ENCODE measurements around the gene KLHL12.

Gene KLHL12

DNA sequence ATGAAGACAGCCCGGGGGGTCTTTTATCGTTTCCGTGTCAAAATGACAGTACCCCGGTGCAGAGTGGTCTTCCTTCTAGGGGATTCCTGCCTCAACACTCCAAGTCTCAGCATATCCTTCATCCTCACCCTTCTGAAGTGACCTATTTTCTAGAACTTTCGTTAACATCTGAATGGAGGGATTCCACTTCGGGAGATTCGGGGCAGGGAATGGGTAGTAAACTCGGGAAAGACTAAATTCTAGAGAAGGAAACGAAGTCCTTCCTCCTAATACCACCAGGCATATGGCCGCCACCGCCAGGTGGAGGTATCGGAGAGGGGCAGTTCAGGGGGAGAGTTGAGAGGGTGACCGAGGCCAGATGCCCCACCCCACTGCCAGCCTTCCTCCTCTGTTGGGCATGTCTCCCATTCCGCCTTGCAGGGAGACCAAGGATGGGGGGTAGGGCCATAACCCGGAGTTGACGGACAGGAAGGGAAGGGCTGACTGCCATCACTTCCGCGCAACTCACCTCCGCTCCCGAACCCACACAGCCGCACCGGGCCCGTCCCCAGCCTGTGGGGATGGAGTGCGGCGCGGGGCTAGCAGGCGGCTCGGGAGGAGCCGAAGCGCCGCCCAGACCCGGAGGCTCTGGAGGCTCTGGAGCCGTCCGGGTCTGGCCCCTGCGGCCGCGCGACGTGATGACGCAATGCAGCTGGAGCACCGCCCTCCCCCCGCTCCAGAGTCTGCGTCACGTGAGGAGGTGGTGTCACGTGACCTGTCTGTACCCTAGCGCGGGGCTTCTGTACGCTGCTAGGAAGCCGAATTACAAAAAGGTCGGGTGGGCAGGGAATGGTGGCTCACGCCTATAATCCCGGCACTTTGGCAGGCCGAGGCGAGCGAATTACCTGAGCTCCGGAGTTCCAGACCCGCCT, at the start of gene KLHL12:
TSS of gene KLHL12 (minus strand) at position 654 of the 911 bp plus-strand sequence. CDS start 2,072 bp downstream, outside the sequence.
- in situ Hi-C loops (cut with MboI; ENCODE audit: low sequenced_read_pairs), result loop anchor here (10.0 kb wide), 1 partner anchor 68 kb away; no protein-coding TSS in a partner anchor

- in situ Hi-C loops (cut with MboI; ENCODE audit: low sequenced_read_pairs), result loop anchor here (25.0 kb wide), 1 partner anchor 214 kb away; no protein-coding TSS in a partner anchor
These were observed 49.6 kb upstream of the KLHL12 start for GRCh38 chr1:202976633-202977032.

GRCh38 chr1:202974856-202975255, 47.8 kb upstream of the KLHL12 start:
- in situ Hi-C loops (cut with MboI; ENCODE audit: low sequenced_read_pairs), result loop anchor here (25.0 kb wide), 1 partner anchor 213 kb away; no protein-coding TSS in a partner anchor

DNA sequence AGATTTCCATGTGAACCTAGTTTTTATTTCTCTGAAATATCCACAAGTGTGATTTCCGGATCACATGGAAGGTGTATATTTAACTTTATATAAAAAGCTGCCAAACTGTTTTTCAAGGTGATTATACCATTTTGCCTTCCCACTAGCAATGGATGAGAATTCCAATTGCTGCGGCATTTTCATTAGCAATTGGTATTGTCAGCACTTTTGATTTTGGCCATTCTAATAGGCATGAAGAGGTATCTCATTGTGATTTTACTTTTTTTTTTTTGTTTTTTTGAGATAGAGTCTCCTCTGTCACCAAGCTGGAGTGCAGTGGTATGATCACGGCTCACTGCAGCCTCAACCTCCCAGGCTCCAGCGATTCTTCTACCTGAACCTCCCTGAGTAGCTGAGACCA, 45.0 kb upstream of the KLHL12 start:
- in situ Hi-C loops (cut with MboI; ENCODE audit: low sequenced_read_pairs), result no loop called here

- in situ Hi-C loops (cut with MboI; ENCODE audit: low sequenced_read_pairs), result no loop called here
These were observed 41.9 kb upstream of the KLHL12 start for GRCh38 chr1:202968895-202969295.

DNA sequence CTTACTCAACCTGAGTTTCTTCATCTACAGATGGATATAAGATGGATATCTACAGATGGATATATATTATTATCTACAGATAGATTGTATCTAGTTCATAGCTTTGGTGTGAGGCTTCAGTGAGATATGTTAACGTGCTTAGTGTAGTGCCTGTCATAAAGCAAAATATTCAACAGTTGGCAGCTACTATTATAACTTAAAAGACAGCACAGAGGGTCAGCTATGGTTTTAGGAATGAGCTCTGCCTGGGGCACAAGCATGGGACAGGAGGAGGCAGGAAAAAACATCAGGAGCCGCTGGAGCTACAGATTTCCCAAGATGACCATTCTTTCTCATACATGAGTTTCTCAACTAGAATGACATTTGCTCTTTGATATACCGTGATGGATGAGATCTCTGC, 41.3 kb upstream of the KLHL12 start:
- in situ Hi-C loops (cut with MboI; ENCODE audit: low sequenced_read_pairs), result no loop called here

- in situ Hi-C loops (cut with MboI; ENCODE audit: low sequenced_read_pairs), result no loop called here
These were observed 40.7 kb upstream of the KLHL12 start for GRCh38 chr1:202967684-202968281.

DNA sequence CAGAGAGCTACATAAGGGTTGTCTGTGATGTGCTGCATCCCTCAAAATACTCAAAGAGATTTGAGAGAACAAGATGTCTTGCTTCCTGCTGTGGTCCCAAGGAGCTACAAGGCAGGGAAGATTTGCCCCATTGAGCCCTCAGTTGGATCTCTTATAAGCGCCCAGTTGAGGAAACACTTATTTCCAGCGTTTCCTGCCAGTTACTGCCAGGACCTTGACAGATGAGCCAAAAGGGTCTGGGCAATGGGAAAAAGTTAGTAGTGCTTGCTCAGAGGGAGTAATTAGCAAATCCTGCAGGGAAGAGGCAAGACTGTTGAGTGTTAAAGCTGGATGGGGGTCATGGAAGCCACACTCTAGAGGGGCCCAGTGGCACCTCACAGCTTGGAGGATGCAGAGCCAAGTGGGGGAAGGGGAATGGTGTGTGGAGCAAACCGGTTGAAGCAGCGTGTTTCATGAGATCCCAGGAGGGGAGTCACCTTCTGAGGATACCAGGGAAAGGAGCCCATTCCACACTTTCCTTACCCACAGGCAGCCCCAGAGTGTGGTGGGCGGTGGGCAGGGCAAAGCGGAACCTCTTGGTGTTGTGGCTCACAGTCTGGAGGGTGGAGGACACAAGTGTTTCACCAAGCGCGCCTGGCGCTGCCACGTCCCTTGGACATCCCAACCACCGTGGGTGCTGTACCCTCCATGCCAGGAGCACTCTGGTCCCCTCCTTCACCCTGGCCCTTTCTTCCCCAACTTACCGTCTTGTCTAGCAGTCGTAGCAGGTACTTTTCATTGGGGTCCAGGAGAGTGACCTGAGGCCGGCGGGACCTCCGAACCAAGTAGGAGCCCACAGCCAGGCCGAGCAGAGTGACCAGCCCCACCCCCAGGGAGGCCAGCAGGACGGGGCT, 39.2 kb upstream of the KLHL12 start:
- in situ Hi-C loops (cut with MboI; ENCODE audit: low sequenced_read_pairs), result no loop called here

DNA sequence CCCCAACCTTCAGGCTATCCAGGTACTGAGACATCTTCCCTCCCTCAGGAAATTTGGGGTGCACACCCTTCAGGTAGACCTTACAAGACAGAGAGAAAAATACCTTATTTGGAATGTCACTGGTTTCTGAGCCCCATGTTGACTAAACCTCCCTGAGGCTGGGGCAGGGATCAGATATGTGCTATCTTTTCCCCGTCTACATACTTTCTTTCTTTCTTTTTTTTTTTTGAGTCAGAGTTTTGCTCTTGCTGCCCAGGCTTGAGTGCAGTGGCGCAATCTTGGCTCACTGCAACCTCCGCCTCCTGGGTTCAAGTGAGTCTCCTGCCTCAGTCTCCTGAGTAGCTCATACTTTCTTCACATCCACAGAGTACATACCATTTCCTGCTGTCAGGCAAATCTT, 38.4 kb upstream of the KLHL12 start:
- in situ Hi-C loops (cut with MboI; ENCODE audit: low sequenced_read_pairs), result no loop called here

DNA sequence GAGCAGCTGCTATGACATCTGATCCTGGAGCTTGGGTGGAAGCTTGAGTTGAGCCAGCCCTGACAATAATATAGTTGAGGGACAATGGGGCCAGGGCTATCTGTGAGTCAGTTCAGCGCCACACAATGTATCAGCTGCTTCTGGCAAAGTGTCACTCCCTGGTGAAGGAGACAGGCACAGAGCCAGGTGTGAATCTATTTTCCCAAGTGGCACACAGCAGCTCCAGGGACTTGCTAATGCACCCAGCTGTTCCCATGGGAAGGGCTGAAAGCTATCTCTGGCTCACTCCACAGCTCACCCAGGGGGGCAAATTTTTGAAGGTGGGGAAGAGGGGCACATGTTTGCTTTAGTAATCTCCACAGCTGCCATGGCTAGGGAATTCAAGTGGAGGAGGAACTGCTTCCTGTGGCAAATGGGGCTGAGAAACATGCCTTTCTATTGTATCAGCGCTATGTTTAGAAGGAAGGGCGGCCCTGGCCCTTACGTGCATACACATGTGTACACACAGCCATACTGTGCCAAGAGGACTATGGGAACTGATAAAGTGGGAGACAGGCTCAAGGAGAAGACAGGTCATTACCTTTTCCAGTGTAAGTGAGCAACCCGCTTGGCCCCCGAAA, 37.9 kb upstream of the KLHL12 start:
- in situ Hi-C loops (cut with MboI; ENCODE audit: low sequenced_read_pairs), result no loop called here

GRCh38 chr1:202961220-202961880, 34.3 kb upstream of the KLHL12 start:
- in situ Hi-C loops (cut with MboI; ENCODE audit: low sequenced_read_pairs), result no loop called here

DNA sequence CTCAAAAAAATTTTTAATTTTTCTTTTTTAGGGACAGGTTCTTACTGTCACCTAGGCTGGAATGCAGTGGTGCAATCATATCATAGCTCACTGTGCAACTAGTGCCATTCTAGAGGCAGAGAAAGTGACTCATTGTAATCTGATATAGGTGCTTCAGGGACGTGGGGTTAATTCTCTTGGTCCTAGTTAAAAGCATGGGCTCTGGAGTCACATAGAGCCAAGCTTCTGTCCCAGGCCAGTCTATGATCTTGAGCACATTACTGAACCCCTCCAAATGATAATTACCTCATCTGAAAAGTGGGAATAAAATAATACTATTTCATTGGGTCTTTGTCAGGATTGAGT, 32.2 kb upstream of the KLHL12 start:
- in situ Hi-C loops (cut with MboI; ENCODE audit: low sequenced_read_pairs), result no loop called here

DNA sequence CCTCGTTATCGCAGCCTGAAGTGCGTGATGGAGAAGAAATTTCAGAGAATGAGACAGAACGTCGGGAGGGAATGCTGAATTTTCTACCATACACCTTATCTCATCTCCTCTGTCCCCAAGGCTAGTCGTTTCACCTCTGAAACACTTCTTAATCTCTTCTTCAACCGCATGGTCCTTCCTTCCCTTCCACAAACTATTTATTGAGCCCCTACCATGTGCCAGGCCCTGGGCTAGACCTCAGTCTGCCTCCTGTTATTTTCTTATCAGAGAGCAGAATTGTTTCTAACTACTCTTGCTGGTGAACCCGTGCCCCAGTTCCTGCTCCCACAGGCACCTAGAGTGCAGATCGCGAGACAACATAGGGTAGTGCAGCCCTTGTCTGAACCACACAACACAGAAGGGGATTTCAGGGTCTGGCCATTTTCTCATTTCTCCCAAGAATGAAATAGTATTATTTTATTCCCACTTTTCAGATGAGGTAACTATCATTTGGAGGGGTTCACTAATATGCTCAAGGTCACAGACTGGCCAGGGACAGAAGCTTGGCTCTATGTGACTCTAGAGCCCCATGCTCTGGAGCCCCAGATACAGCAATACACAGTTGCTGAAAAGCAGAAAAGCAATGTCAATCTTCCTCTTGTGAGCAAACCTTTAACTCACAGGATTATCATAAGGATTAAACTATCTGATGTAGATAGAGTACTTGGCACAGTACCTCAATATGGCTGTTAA, 31.7 kb upstream of the KLHL12 start:
- in situ Hi-C loops (cut with MboI; ENCODE audit: low sequenced_read_pairs), result no loop called here

DNA sequence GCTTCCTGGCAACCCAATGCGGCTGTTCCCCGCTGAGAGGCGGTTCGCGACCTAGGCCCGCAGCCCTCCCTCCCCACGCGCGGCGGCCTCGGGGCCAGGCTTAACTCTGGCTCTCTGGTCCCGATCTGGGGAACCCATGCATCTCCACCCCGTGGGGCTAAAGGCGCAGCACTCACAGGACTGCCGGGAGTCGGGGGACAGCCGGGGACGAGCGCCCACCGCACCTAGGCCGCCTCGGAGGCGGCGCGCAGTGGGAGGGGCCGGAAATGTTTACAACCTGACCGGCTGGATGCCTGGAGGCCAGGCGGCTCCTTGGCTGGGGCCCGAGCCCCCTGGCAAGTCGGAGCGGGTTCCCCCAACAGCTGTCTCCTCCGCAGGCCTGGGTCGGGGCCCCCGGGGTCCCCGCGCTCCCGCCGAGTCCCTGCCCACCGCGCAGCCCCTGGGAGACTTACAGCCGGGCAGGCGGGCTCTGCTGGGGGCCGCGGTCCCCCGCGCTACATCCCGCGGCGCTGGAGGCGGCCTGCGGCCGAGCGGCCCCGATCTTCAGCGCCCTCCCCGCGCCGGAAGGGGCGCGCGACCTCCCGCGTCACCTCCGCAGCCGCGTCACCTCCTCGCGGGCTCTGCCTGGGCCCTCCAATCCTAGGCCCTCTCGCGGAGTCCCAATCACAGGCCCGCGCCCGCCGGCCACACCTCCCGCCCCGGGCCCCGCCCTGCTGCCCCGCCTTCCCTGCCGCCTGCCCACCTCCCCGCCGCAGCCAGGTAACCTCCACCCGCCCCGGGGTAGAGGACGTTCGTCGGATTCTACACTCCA, 30.9 kb upstream of the KLHL12 start, which contains the start of gene ADIPOR1:
TSS of gene ADIPOR1 (minus strand) at position 580 of the 811 bp plus-strand sequence. CDS start 7,242 bp downstream, outside the sequence.
- in situ Hi-C loops (cut with MboI; ENCODE audit: low sequenced_read_pairs), result no loop called here

GRCh38 chr1:202956969-202957368, 29.9 kb upstream of the KLHL12 start:
- in situ Hi-C loops (cut with MboI; ENCODE audit: low sequenced_read_pairs), result no loop called here

GRCh38 chr1:202954057-202954745, 27.2 kb upstream of the KLHL12 start:
- in situ Hi-C loops (cut with MboI; ENCODE audit: low sequenced_read_pairs), result no loop called here

GRCh38 chr1:202953392-202953791, 26.4 kb upstream of the KLHL12 start:
- in situ Hi-C loops (cut with MboI; ENCODE audit: low sequenced_read_pairs), result no loop called here

DNA sequence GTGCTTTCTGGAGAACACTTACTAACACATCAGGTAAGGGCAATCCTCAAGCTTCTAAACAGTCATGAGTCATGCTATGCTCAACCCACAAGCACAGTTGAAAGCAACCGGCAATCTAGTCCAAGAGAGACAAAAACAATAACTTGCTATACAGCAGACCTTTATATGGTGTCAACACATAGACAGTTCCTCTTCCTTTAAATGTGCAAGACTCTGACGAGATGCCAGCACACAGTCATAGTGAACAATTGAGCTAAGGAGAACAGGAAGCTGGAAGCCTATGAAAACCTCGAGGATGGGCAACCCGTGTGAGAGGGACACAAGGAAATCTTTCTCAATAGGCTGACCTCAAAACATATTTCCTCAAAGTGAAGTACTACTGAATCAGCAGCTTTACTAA, 25.8 kb upstream of the KLHL12 start:
- in situ Hi-C loops (cut with MboI; ENCODE audit: low sequenced_read_pairs), result no loop called here
